Mesothelial cell of epicardium (in vitro differentiated cells): ENCODE results near the gene SLC5A10. TPM values are rescaled to one million over a fixed set of nuclear protein-coding genes. Genes with fewer than 3 reads are reported as not detected.

Experiments
- DNase-seq, 2 experiments: peaks; one replicate each; pipeline ENCODE4 v3.0.0; 2021; ENCODE audit warnings: low spot score in 2 of 2; ENCODE audit not compliant: unreplicated experiment in 2 of 2
- H3K27ac Mint-ChIP-seq: 2 replicates; pipeline ENCODE4 v1.8.0; 2021; ENCODE audit warnings: mixed read lengths
- H3K27me3 Mint-ChIP-seq: 2 replicates; pipeline ENCODE4 v1.8.0; 2021; ENCODE audit warnings: low read depth, mixed read lengths
- H3K36me3 Mint-ChIP-seq: 2 replicates; pipeline ENCODE4 v1.8.0; 2021; ENCODE audit warnings: mixed read lengths
- H3K4me1 Mint-ChIP-seq: 2 replicates; pipeline ENCODE4 v1.8.0; 2021; ENCODE audit warnings: mixed read lengths
- H3K4me3 Mint-ChIP-seq: 2 replicates; pipeline ENCODE4 v1.8.0; 2021; ENCODE audit warnings: mild to moderate bottlenecking, moderate library complexity, mixed read lengths
- H3K9me3 Mint-ChIP-seq: 2 replicates; pipeline ENCODE4 v1.8.0; 2021; ENCODE audit warnings: mixed read lengths
- total RNA-seq: library from RNA; stranded (reverse); gene quantifications from 3 replicates; pipeline ENCODE4 v1.2.1, GENCODE V29; 2021
- TF ChIP-seq, protein P1 (sequence below): fragments of 200-600 bp; sonication (generic); IDR thresholded peaks from one replicate; pipeline ENCODE4 v1.5.0; 2021; ENCODE audit warnings: antibody characterized with exemption; ENCODE audit not compliant: unreplicated experiment

Gene SLC5A10
- total RNA-seq, 1 donor from 2014 or later: 0.25 TPM

DNA sequence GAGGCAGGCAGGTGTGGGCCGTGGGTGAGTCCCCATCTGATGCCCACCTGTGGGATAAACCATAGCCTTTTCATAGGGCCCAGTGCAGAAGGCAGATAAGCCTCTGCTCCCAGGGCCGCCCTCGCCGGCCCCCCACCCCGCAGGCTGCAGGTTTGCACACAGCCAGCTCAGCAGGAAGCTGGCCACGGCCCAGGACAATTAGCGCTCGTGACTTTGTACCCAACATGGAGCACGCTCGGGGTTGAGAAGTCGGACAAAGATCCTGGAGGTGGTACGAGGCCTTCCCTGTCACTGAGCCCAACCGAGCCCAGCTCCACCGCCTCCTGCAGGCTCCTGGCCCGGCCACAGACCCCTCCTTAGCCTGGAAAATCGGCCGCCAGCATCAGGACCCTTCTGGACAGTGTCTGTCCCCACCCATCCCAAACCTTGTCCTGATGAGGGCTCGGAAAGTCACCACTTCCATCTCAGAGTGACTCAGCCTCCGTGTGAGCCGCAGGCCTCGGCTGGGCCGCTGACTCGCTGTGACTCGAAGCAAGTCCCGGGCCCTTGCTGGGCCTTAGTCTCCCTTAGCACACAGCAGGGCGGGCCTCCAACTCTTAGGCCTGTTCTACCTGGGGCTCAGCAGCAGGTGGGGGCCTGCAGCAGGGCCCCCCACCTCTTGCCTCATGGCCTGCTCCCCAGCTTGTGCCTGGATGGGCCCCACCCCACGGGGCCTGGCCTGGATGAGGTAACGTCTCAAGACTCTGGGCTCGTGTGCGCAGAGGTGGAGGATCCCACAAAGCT is 29.9 kb downstream of the SLC5A10 start:
- H3K27ac Mint-ChIP-seq: no peak overlapping the region
- H3K4me3 Mint-ChIP-seq: no peak overlapping the region
- DNase-seq: no peak
- no peaks in the 10 kb centered on the region for H3K9me3 Mint-ChIP-seq
- no peaks in the 10 kb centered on the region for H3K27me3 Mint-ChIP-seq
- TF ChIP-seq, protein P1, sequence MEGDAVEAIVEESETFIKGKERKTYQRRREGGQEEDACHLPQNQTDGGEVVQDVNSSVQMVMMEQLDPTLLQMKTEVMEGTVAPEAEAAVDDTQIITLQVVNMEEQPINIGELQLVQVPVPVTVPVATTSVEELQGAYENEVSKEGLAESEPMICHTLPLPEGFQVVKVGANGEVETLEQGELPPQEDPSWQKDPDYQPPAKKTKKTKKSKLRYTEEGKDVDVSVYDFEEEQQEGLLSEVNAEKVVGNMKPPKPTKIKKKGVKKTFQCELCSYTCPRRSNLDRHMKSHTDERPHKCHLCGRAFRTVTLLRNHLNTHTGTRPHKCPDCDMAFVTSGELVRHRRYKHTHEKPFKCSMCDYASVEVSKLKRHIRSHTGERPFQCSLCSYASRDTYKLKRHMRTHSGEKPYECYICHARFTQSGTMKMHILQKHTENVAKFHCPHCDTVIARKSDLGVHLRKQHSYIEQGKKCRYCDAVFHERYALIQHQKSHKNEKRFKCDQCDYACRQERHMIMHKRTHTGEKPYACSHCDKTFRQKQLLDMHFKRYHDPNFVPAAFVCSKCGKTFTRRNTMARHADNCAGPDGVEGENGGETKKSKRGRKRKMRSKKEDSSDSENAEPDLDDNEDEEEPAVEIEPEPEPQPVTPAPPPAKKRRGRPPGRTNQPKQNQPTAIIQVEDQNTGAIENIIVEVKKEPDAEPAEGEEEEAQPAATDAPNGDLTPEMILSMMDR: no peak
- H3K4me1 Mint-ChIP-seq: peaks cover 5% of the 10 kb centered on the region
- H3K36me3 Mint-ChIP-seq: peaks cover under 1% of the 10 kb centered on the region

DNA sequence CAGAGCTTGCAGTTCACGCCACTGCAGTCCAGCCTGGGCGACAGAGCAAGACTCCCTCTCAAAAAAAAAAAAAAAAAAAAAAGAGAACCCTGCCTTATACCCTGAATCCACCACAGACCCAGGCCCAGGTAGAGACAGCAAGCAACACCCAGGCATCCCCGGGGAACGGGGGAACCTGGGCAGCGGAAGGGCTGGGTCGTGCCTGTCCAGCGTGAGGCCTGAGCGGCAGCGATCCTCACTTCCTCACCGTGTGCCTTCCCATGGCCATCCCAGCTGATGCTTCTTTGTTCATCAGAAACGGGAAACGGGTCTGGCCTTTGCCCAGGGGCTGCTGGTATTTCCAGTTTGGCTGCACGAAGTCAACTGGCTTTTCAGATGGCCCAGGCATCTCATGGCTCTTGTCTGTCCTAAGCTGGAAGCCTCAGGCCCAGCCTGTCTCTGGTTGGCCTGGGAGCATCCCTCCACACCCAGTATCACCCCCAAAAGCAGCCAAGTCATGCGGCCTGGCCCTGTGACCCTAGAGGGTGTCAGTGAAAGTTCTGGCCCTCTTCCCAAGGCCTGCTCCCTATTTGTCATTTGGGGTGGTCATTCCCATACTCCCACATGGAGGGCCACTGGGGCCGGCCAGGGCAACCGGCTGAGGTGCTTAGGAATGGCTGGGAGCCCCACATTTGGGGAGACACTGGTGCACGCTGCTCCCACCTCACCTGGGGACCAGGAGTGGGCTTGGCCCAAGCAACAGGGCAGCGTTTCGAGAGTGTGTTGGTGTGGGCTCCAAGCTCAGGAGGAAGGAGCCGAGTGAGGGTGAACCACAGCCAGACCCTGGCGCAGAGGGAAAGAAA is 32.5 kb downstream of the SLC5A10 start:
- no peak for DNase-seq
- TF ChIP-seq, protein P1: no peak
- H3K4me3 Mint-ChIP-seq: no peak overlapping the region
- H3K4me1 Mint-ChIP-seq: peaks cover 5% of the 10 kb centered on the region
- no peaks in the 10 kb centered on the region for H3K27me3 Mint-ChIP-seq
- H3K36me3 Mint-ChIP-seq: peaks cover 4% of the 10 kb centered on the region
- H3K27ac Mint-ChIP-seq: no peak overlapping the region
- no peaks in the 10 kb centered on the region for H3K9me3 Mint-ChIP-seq

DNA sequence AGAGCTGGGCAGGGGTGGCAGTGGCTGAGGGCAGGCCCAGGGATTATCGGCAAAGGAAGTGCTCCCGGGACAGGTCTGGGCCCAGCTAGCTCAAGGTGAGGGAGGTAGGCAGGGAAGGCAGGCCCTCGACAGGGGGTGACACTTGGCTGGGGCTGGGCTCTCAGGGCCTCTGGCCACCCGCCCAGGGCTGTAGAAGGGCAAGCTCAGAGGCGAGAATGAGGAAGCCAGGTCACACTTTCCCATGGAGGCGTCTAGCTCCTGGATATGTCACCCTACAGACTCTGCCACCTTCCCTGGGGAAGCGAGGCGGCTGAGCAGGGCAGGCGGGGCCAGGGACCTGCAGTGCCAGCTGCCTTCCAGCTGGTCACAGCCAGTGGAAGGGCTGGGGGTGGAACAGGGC is 33.5 kb downstream of the SLC5A10 start:
- H3K27me3 Mint-ChIP-seq: no peaks in the 10 kb centered on the region
- H3K4me3 Mint-ChIP-seq: no peak overlapping the region
- H3K9me3 Mint-ChIP-seq: no peaks in the 10 kb centered on the region
- H3K4me1 Mint-ChIP-seq: peaks cover 5% of the 10 kb centered on the region
- TF ChIP-seq, protein P1: no peak
- H3K27ac Mint-ChIP-seq: no peak overlapping the region
- DNase-seq: no peak
- H3K36me3 Mint-ChIP-seq: peaks cover 4% of the 10 kb centered on the region

DNA sequence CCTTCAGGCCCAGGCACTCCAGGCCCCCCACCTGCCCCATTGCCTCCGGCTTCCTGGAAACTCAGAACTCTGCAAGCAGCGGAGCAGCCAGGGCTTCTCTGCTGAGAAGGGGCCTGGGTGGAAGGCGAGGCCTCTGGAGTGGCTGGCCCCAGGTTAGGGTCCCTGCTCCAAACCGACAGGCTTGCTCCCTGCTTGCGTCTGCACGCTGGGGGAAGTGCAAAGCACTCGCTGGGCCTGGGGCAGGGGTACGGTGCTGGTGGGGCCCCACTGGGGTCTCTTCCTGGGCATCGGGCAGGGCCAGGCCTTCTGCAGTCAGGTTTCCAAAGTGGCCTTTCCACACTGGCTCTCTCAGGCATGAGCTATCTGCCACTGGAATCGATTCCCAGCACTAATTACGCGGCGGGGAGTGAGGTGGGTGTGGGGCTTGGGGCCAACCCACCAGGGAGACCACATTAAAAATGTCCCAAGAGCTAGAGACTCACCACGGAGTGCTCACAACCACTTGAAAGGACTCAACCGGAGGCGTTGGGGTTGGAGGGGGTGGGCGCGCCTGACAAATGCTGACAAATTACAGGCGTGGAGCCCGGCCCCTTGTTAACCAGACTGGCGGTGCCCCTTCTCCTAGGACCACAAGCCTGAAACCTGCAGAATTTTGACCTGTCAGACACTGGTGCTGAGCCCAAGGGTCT is 34.7 kb downstream of the SLC5A10 start:
- H3K4me3 Mint-ChIP-seq: no peak overlapping the region
- no peaks in the 10 kb centered on the region for H3K9me3 Mint-ChIP-seq
- no peaks in the 10 kb centered on the region for H3K27me3 Mint-ChIP-seq
- H3K27ac Mint-ChIP-seq: no peak overlapping the region
- H3K36me3 Mint-ChIP-seq: peaks cover 4% of the 10 kb centered on the region
- no peaks in the 10 kb centered on the region for H3K4me1 Mint-ChIP-seq
- TF ChIP-seq, protein P1: no peak
- no peak for DNase-seq

DNA sequence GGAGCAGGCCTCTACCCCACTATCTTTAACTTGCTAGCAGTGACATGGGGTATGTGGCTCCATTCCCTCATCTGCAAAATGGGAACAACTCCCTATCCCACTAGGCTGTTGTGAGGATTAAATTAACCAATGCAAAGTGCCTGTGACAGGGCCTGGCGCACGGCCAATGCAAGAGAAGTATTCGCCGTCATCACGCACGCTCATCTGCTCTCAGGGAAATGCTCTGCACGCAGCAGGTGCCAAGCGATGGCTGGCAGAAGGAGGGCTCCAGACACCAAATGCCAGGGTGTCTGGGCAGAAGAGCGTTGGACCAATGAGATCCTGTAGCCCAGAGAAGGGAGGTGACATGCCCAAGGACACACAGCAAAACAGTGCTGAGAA is 35.3 kb downstream of the SLC5A10 start:
- H3K27me3 Mint-ChIP-seq: no peaks in the 10 kb centered on the region
- H3K36me3 Mint-ChIP-seq: peaks cover 4% of the 10 kb centered on the region
- H3K4me1 Mint-ChIP-seq: no peaks in the 10 kb centered on the region
- no peak for DNase-seq
- H3K27ac Mint-ChIP-seq: no peak overlapping the region
- TF ChIP-seq, protein P1: no peak
- H3K4me3 Mint-ChIP-seq: no peak overlapping the region
- H3K9me3 Mint-ChIP-seq: no peaks in the 10 kb centered on the region
